Measurements from ENCODE around the gene CTTN. TPM values are rescaled to one million over a fixed set of nuclear protein-coding genes. Genes with fewer than 3 reads are reported as not detected.

CTTN gene
- polyA plus RNA-seq, 4 donors = 128 to 241 (median 190) TPM

DNA sequence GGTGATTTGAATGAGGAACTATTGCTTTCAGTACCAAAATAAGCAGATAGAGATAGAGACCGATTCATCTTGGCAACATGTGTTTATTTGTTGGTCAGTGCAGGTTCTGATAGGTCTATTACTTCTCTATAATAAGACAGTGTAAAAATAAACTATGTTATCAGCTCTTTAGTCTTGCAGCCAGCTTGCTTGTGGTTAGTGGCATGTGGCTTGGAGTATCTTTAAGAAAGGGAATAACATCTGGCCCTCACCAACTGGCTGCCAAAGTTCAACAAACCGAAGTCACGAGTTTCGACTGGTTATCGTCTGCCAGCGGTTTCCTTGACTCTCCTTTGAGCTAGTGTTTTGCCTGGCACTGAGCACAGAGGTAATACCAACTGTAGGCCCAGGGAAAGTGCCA is 71.8 kb downstream of the CTTN start:
- DNase-seq (ENCODE audit: low read depth in 4 of 4, low spot score in 2 of 4) = no peak

DNA sequence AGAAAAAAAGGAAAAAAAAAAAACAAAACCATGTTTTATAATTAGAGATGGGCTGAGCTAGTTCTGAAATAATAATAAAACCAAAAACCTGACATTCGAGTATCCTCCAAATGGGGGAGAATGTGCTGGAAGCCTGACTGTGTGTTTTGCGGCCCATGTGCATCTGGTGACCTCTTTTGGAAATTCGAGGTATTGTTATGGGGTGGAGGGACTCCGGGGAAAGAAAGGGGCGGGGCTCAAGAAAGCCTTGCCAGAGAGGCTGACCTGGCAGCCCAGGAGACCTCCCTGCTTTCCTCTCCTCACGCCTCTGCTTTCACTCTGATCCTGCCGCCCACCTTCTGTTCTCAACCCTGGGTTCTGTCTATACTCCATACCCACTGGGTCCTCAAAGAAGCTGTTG is 72.9 kb downstream of the CTTN start:
- DNase-seq (ENCODE audit: low read depth in 4 of 4, low spot score in 2 of 4) = no peak

DNA sequence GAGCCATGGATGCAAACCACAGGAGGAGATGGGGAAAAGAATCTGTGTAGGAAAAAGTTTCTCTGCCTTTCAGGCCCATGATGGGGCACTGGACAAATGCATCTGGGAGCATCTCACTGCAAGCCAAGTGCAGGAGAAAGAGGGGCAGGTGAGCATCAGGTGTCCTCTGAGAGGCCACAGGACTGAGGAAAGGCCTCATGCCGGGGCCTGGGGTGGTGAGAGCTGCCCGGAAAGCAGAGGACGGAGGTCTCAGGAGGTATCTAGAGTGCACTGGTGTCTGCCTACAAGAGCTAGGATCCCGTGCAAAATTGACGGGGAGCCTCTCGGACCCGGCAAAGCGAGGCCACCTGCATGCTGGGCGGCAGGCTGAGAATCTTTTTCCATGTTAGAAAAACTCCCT is 73.9 kb downstream of the CTTN start:
- no peak for DNase-seq (ENCODE audit: low read depth in 4 of 4, low spot score in 2 of 4)

DNA sequence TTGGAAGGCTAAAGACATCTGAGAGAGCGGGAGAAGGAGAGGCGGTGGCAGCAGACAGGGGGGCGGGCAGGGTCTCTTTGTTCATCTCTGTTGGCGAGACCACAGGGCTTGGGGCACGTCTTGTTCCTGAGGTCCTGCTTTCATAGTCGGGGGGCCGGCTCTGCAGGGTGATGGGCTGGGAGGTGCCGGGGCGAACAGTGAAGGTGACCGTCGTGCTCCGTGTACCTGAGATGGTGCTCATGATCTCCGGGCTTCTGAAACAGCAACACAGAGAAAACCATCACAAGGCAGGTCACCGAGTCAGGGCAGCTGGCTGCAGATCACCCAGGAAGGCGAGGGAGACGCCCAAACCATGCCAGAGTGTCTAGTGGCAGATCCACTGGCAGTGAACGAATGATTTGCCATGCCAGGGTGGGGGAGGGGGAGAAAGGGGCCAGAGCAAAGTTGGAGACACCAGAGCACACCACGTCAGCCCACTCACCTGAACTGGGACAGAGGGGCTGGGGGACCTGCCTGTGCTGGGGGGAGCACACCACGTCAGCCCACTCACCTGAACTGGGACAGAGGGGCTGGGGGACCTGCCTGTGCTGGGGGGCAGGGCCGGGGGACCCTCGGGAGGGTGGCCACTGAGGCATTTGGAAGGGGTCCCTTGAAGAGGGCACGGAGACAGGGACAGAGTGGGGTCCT is 75.0 kb downstream of the CTTN start:
- DNase-seq (ENCODE audit: low read depth in 4 of 4, low spot score in 2 of 4) = no peak

DNA sequence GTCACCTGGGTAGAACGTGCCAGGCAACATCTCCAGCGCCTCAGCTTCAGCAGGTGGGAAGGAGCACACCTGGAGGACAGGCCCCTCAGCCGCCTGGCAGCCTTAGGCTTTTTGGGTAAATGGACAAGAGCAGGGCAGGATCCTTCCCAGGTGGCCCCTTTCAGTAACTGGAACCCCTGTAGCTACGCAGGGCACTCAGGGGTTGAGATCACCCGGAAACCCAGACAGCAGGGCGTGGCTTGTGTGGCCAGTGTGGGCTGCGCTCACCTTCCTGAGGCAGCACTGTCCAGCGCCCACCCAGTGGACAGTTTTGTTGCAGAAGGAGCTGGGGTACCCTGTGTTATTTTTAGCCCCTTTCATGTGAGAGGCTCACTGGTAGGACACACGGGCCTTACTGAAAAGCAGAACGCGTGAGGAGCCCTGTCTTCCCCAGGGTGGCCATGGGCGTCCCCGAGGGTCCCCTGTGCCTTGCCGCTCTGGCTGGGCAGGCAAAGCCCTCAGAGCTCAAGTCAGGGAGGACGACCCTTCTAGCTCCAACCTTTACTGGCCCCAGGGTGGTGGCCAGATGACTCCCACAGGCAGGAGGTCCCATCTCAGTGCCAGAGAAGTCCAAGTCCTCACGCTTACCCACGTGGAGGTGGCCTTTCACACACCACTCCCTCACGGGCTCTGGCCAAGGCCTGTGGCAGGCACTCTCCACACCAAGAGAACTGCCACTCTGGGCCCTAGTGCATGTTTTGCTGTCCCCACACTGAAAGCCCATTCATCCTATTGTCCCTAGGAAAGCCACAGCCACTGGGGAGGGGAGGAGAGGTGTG is 75.8 kb downstream of the CTTN start:
- DNase-seq (ENCODE audit: low read depth in 4 of 4, low spot score in 2 of 4) = no peak

DNA sequence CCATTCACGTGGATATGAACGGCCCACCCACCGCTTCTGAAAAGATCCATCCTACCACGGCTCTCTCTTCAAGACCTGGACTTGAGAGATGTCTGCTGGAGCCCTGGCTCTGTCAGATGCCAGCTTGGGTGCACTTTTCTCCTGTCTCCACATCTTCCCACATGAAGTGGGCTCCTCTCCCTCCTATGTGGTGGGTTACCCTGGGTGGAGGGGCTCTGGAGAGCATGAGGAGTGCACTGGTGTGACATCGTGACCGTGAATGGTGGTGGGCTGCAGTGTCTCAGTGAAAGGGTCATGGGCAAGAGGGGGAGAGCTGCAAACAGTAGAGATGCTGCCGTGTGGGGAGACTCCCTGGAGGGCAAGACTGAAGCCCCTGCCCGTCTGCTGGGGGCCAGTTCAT is 76.4 kb downstream of the CTTN start:
- no peak for DNase-seq (ENCODE audit: low read depth in 4 of 4, low spot score in 2 of 4)

DNA sequence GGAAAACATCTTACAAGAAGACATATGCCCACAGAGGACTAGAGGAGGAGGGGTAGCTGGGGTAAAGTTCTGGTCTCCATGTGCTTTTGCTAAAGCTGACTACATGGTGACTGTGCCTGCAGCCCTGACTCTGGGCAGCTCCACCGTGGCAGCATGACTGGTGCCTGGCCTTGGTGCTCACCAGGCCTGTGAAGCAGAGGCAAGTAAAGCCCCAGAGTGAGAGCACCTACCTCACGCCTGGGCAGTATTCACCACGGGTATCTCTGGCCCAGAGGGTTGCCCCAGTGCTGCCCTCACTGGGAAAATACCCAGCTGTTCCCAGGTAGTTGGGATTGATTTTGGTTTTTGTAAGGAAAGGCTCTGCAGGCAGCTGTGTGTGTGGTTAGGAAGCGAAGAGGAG is 78.3 kb downstream of the CTTN start:
- no peak for DNase-seq (ENCODE audit: low read depth in 4 of 4, low spot score in 2 of 4)

DNA sequence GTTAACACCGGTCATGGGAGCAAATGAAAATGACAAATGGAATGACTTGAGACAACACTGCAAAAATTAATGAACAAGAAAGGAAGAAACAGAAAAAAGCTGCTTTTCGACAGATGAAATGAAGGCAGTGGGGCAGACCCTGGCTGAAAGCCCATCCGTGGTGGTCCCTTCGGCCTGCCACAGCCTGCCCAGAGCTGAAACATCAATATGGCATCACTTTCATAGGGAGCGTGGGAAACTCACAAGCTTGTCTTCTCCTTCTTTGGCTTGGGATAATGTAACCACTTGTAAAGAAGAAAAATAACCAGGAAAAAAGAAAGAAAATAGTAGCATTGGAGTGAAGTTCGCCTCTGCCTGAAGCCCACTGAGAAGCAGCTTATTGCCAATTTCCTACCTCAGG is 78.8 kb downstream of the CTTN start:
- no peak for DNase-seq (ENCODE audit: low read depth in 4 of 4, low spot score in 2 of 4)

DNA sequence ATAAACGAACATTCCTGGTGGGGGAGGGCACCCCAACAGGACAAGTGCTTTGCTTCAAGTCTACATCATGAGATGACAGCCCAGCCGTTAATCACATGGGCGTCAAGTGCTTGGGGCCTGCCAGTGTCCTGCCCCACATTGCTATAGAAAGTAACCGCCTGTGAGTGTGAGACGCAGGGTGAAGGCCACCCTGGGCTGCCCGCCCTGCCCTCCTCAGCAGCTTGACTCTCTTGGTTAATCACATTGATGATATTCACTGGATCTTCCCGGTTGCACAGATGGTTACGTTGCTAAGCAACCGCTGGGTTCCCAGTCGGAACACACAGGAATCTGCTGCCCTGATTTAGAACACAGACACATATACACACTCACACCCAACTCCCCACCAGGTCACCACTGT is 79.3 kb downstream of the CTTN start:
- DNase-seq (ENCODE audit: low read depth in 4 of 4, low spot score in 2 of 4) = no peak

DNA sequence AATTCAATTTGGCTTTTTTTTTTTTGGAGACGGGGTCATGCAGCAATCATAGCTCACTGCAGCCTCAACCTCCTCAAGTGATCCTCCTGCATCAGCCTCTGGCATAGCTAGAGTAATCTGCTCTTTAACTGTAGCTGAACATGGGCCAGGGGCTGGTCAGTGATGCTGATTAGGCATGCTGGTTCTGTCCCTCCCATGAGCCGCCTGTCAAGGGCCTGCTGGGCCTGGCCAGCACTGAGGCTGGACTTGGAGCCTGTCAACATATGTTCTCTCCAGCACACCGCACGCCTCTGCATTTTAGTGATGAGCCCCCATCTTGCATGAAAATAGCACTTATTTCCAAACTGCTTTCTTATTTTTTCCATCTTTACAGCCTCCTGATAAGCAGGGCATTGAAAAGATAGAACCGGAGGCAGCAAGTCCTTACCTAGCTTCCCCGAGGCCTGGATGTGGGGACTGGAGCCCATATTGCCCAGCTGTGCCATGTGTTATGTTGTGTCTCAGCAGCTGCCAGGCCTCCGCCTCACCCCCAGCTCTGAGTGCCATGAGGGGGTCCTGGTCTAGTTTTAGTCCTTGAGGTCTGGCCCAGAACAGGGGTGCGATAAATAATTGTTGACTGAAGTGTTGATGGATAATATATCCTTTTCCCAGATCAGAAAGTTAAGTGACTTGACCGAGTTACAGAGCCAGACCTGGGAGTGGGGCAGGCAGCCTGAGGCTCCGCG is 80.0 kb downstream of the CTTN start:
- no peak for DNase-seq (ENCODE audit: low read depth in 4 of 4, low spot score in 2 of 4)

DNA sequence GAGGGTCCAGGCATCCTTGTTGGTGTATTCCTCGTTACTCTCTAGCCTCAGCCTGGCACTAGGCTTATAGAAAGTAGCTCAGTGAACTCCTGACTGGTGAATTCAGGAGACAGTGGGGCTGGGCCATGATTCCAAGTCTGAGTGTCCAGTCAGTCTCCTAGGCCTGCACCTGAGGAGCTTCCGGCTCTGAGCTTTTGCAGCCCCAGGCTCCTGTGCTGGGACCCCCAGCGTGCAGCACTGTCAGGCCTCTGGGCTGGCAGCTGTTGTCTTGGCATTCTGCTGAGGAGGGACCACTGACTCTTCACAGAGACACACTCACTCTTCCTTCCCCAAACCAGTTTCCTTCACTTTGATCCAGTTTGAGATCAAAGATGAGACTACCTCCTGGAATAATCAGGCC is 82.4 kb downstream of the CTTN start:
- DNase-seq (ENCODE audit: low read depth in 4 of 4, low spot score in 2 of 4) = no peak

DNA sequence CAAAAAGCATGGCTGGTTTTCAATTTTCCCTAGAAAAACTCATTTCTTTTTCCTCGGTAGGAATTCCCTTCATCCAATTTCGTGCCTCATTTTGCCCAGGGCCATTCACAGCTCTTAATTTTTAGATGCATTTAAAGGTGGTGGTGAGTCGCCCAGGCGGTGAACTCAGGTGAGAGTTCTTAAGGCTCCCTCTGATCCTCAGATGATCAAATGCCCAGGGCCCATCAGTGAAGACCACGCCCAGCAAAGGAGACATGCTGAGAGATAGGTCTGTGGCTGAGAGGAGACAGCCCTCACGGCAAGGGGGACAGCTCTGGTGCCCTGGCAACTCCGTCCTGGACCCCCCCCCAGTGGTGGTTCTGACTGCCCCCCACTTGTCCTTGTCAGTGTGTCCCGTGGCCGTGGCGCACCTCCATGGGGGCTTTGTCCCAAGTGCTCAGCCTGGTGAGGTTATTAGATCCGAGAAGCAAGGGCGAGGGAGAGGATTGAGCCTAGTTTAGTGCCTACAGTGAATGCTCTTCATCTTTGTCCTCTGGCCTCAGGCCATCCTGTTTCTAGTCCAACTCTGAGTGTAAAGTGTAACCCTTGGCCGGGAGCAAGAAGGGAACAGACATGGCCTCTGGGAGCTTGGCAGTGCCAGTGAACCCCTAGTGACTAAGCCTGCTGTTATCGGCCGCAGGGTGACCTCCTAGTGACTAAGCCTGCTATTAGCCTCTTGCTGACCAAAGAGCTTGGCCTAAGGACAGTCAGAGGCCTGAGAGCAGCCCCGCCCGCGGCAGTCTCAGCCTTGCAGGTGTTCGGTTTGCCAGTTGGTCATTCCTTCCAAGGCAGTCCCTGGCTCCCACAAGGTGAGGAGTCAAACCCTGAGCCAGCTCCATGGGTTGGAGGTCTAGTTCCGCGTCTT is 83.5 kb downstream of the CTTN start:
- DNase-seq (ENCODE audit: low read depth in 4 of 4, low spot score in 2 of 4) = no peak

DNA sequence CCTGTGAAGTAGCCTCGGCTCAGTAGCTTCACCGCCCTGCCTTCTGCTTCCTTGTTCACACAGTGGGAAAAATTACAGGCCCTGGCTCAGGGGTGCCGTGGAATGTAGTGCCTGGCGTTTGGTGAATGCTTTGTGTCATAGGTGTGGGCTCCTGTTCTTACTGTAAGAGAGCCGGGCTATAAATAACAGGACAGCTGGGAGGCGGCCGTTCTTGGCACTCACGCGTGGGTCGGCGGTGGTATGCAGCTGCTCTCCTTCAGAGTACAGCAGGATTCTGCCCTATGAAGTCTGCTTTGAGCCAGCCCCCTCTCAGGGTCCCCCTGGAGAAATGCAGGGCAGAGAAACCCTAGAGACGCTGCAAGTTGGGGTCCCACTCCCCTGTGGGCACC is 84.2 kb downstream of the CTTN start:
- DNase-seq (ENCODE audit: low read depth in 4 of 4, low spot score in 2 of 4) = no peak

DNA sequence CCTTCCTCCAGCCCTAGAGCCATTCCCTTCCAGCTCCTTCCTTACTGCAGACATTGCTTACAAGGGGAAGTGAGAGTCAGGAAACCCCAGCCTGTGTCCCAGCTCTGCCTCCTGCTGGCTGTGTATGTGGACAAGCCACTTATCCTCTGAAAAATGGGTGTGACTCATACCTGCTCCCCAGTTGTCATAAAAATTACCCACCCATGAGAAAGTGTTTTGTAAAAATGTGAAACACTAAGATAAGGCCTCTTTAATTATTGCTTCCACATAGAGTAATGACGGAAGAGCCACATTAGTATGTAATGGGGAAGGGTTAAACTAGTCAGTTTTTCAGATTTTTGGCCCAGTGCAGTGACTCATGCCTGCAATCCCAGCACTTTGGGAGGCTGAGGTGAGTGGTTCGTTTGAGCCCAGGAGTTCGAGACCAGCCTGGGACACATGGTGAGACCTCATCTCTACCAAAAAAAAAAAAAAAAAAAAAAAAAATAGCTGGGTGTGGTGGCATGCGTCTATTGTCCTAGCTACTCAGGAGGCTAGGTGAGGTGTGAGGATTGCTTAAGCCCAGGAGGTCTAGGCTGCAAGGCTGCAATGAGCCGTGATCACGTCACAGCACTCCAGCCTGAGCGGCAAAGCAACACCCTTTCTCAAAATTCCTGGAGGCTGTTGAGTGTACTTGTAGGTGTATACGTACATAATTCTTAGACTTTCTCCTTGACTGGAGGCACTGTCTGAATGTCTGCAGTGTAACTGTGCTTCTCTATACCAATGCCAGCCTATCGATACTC is 84.9 kb downstream of the CTTN start:
- DNase-seq (ENCODE audit: low read depth in 4 of 4, low spot score in 2 of 4) = no peak

DNA sequence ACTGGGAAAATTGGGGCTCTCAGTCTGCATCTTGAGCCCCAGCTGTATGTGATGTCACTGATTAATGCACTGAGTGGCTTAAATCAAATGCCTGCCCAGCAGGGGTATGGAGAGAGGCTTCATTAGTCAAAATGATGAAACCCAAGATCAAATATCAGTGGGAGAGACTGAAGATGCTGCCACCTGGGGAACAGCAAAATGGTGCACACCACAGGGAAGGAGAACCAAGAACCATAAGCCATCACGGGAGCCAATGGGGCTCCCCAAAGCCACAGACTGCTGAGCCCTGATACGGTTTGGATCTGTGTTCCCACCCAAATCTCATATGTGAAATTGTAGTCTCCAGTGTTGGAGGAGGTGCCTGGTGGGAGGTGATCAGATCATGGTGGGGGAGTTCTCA is 85.6 kb downstream of the CTTN start:
- DNase-seq (ENCODE audit: low read depth in 4 of 4, low spot score in 2 of 4) = no peak

DNA sequence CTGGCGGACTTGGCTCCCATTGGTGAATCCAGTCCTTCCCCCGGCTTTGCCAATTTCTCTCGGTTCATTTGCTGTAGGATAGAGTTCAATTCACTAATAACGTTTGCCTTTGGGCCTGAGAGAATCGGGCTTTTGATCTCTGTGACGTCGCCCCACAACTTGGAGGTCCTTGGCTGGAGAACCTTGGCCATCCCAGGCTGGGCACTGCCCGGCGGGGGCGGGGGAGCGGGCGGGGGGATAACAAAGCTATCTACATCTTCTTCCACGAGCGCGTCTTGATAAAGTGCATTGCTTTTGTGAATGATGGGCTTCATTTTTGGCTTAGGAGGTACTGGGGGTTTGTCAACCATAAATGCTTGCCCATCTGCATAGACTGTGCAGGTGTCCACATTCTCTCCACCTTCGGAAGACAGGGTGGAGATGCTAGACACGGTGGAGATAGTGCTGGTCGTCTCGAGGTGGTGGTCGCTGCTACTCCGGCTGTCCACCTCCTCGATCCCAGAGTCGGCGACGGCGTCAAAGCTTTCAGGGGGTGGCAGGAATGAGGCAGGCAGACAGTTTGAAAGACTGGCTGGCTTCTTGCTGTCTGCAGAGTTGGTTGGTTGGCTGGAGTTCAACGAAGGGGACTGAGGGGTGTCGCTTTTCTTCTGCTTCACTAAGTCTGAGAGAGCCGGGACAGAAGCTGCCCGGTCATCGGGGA is 87.1 kb downstream of the CTTN start:
- DNase-seq (ENCODE audit: low read depth in 4 of 4, low spot score in 2 of 4) = no peak

DNA sequence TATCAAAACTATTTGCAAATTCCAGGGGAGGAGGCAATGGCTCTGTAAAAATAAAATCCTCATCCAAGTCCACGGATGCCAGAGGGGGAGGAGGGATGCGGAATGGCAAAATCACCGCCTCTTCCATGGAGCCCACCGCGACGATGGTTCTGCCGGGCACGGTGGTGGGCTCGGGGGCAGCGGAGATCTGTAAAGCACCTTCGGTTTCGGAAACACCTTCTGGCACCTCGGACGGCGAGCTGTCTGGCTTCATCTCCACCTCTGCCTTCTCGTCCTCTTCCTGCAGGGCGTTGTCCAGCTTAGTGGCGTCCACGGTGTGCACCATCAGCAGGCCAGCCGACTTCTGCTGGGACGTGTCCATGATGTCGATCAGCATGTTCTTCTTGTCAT is 87.7 kb downstream of the CTTN start:
- no peak for DNase-seq (ENCODE audit: low read depth in 4 of 4, low spot score in 2 of 4)

Data from left renal cortex interstitium (tissue), 4 donors.